PFSK-1 (cell line): ENCODE data around the gene LCK.

ENCODE experiments used
- FOXP2 ChIP-seq: optimal IDR thresholded peaks from 2 replicates; pipeline ENCODE3; 2011; ENCODE audit warnings: borderline replicate concordance, control low read depth, inconsistent platforms; ENCODE audit not compliant: insufficient read depth; ENCODE audit errors: extremely low read length, extremely low read depth
- POLR2AphosphoS5 ChIP-seq: IDR thresholded peaks from 2 replicates; pipeline ENCODE4 v1.6.1; 2012; ENCODE audit warnings: low read depth, mild to moderate bottlenecking, control low read depth, low read length, moderate library complexity
- SIN3A ChIP-seq: IDR thresholded peaks from 2 replicates; pipeline ENCODE4 v1.6.1; 2012; ENCODE audit warnings: mild to moderate bottlenecking, low read length, moderate library complexity, borderline replicate concordance; ENCODE audit not compliant: insufficient read depth
- TAF1 ChIP-seq: IDR thresholded peaks from 2 replicates; pipeline ENCODE4 v1.6.1; 2012; ENCODE audit warnings: low read length, control low read depth, borderline replicate concordance; ENCODE audit not compliant: insufficient read depth
- TF ChIP-seq, protein P1 (sequence below), 2 experiments: IDR thresholded peaks; 2 replicates each; pipeline versions ENCODE4 v1.6.1 to v1.8.0; 2011 to 2012; ENCODE audit warnings: low read depth in 2 of 2, low read length in 2 of 2, control low read depth in 1 of 2, inconsistent platforms in 1 of 2, mild to moderate bottlenecking in 1 of 2, moderate library complexity in 1 of 2; ENCODE audit not compliant: insufficient read depth in 1 of 2

Gene LCK

DNA sequence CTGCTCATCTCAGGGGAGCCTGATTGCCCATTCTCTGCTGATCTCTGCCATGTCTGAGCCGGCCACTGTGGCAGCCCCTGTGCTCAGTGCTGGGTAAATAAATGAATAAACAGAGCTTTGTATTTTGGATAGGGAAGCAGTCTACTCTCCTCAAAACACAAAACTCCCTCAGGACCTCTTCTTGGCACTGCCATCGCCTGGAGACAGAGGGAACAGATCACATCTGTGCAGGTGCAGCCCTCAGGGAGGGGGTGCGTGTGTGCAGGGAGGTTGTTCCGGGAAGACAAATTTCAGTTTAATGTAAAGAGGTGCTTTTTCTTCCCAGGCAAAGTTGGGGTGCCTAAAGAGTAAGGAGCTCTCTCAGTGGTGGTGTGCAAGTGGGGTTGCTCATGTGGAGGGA is 11.7 kb upstream of the LCK start:
- TF ChIP-seq TAF1 (no peak), FOXP2 (no peak), POLR2AphosphoS5 (no peak), SIN3A (no peak)
- TF ChIP-seq, protein P1, sequence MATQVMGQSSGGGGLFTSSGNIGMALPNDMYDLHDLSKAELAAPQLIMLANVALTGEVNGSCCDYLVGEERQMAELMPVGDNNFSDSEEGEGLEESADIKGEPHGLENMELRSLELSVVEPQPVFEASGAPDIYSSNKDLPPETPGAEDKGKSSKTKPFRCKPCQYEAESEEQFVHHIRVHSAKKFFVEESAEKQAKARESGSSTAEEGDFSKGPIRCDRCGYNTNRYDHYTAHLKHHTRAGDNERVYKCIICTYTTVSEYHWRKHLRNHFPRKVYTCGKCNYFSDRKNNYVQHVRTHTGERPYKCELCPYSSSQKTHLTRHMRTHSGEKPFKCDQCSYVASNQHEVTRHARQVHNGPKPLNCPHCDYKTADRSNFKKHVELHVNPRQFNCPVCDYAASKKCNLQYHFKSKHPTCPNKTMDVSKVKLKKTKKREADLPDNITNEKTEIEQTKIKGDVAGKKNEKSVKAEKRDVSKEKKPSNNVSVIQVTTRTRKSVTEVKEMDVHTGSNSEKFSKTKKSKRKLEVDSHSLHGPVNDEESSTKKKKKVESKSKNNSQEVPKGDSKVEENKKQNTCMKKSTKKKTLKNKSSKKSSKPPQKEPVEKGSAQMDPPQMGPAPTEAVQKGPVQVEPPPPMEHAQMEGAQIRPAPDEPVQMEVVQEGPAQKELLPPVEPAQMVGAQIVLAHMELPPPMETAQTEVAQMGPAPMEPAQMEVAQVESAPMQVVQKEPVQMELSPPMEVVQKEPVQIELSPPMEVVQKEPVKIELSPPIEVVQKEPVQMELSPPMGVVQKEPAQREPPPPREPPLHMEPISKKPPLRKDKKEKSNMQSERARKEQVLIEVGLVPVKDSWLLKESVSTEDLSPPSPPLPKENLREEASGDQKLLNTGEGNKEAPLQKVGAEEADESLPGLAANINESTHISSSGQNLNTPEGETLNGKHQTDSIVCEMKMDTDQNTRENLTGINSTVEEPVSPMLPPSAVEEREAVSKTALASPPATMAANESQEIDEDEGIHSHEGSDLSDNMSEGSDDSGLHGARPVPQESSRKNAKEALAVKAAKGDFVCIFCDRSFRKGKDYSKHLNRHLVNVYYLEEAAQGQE (IDR thresholded peaks at IDR 0.05; ENCODE audit: insufficient read depth in 1 of 2, low read depth in 2 of 2, low read length in 2 of 2), result no peak

DNA sequence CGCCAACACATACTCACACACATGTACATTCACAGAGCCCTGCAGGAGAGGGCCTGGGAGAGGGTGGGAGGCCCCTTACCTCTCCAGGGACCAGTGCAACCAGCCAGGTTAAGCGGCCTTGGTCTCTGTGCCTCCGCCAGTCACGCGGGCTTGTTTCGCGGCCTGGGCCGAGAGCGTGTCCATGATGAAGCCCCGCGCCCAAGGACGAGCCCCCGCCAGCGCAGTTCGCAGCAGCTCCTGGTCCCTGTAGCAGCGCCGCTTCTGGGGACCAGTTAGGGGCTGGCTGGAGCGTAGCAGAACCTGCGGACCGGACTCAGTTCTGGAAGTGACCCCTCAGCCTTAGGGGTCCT is 11.3 kb upstream of the LCK start:
- TF ChIP-seq, protein P1 (IDR thresholded peaks at IDR 0.05; ENCODE audit: insufficient read depth in 1 of 2, low read depth in 2 of 2, low read length in 2 of 2), result no peak
- TF ChIP-seq FOXP2 (no peak), SIN3A (no peak)

DNA sequence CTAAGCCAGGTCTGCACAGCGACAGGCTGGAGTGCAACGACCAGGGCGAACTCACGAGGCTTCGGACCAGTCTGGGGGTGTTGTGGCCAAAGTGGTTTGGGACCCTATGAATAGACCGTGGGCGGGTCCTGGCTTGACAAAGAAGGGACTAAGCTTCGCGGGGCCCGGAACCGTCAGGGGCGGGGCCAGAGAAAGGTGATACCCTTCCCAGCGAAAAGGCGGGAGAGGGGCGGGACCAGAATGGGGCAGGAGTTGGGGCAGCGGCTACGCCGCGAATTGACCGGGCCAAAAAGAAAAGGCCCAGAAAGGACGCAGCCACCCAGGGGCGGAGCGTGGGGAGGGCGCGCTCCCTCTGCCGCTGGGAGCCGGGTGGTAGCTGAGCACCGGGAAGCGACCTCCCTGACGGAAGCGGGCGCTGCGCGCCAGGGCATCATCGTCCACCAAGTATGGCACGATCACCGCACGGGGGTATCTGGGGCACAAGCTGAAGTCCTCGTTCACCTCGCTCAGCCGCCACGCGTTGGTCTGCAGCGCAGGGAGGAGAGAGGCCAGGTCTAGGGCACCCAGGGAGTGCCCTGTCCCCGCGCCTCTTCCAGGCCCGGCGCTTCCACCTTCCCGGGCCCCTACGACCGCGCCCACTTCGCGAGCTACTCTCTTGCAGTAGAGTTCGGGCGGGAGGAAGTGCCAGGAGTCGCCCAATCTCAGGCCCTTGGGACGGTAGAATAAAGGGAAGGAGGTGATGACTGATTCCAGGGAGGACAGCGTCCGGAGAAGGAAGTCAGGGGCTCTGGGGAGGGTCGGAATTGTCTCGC is 10.7 kb upstream of the LCK start:
- TF ChIP-seq, protein P1 (IDR thresholded peaks at IDR 0.05; ENCODE audit: insufficient read depth in 1 of 2, low read depth in 2 of 2, low read length in 2 of 2), result no peak
- TF ChIP-seq POLR2AphosphoS5, result no peak
- TF ChIP-seq TAF1, result no peak
- no peak for TF ChIP-seq SIN3A
- no peak for TF ChIP-seq FOXP2

DNA sequence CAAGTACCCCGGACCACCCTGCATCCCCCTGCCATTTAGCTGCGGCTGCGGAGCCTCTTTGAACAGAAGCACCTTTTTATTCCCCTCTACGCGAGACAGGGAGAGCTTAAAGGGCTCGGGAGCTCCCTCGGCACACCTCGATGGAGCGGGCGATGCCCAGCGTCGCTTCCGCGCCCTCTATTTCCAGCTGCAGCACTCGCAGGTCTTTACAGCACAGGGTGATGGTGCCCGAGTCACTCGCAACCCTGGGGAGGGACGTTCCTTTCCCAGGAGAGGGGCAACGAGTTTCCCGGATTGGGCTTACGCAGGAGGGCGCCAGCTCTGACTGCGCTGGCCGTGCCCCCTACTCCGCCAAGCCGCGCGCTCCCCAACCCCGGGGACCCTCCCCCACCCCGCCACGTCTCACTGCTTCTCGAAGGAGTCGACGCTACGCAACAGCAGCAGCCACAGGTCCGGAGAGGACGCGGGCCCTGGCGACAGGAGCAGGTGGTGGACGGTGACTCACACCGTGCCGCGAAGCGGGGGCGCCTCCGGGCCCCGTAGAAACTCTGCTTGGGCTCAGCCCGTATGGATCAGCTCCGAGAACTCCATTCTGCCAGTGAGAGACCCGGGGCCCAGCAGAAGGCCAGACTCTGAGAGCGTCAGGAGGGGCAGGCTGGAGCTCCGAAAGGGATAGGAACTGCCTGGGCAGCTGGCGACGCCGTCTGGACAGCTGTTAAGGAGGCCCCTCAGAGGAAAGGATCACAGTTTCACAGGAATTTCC is 9.9 kb upstream of the LCK start:
- TF ChIP-seq, protein P1 (IDR thresholded peaks at IDR 0.05; ENCODE audit: insufficient read depth in 1 of 2, low read depth in 2 of 2, low read length in 2 of 2), result no peak
- TF ChIP-seq SIN3A (no peak), FOXP2 (no peak), TAF1 (no peak), POLR2AphosphoS5 (no peak)
